ENCODE measurements around the gene CRACDL.

DNA sequence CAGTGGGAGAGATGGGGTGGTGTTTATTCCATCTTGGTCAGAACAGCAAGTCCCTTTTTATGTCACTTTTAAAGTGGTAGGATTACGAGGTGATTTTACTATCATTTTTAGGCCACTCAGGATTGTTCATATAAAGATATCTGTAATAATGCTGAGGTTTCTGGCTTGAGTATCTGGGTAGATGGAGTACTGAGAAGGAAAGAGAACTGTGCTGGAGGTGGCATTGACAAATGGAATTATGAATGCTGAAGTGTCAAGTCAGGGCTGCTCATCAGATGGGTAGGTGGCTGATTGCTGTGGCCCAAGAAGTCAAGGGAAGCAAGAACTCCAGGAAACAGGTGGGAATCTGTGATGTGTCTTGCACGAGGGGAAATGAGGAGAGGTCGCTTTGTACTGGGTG, 119.7 kb downstream of the CRACDL start:
- TF ChIP-seq PKNOX1 (IDR thresholded peaks at IDR 0.05): no peak
- TF ChIP-seq FOXM1 (IDR thresholded peaks at IDR 0.05; ENCODE audit: borderline replicate concordance): no peak
- no peak for TF ChIP-seq BHLHE40 (IDR thresholded peaks at IDR 0.05; ENCODE audit: borderline replicate concordance)
- TF ChIP-seq HDGF (IDR thresholded peaks at IDR 0.05; ENCODE audit: borderline replicate concordance): no peak
- no peak for TF ChIP-seq SP1 (IDR thresholded peaks at IDR 0.05)
- no peak for TF ChIP-seq SUZ12 (IDR thresholded peaks at IDR 0.05)
- TF ChIP-seq L3MBTL2 (conservative IDR thresholded peaks at IDR 0.05): no peak
- no peak for TF ChIP-seq FOXA1 (IDR thresholded peaks at IDR 0.05)
- TF ChIP-seq LEF1 (IDR thresholded peaks at IDR 0.05; ENCODE audit: borderline replicate concordance): no peak

Data from HEK293T (cell line).